GM18505 (cell line): ENCODE measurements around the gene RABEPK.
"Not testable (repeated sequence)": the region's sequence is repeated elsewhere in the genome, so short reads cannot be mapped to it uniquely, and the experiment has no call there.

Source experiments
- ATAC-seq: cut with Tn5 transposase; IDR thresholded peaks from one replicate; pipeline ENCODE4 v1.9.1; 2021; ENCODE audit not compliant: unreplicated experiment
- POLR2A ChIP-seq: IDR thresholded peaks from 4 replicates; pipeline ENCODE4 v1.6.1; 2011; ENCODE audit warnings: borderline replicate concordance; ENCODE audit not compliant: insufficient read depth, insufficient read length; ENCODE audit errors: extremely low read depth

The RABEPK gene

GRCh38 chr9:125227761-125228160 is 27.4 kb downstream of the RABEPK start:
- no peak for TF ChIP-seq POLR2A
- no peak for ATAC-seq

- no peak for ATAC-seq
- TF ChIP-seq POLR2A: no peak
Observed at GRCh38 chr9:125233678-125234077, 33.3 kb downstream of the RABEPK start.

GRCh38 chr9:125234099-125234498 is 33.8 kb downstream of the RABEPK start:
- not testable (repeated sequence) for ATAC-seq

GRCh38 chr9:125235804-125236519 is 35.6 kb downstream of the RABEPK start:
- TF ChIP-seq POLR2A: no peak

GRCh38 chr9:125236520-125237159 is 36.3 kb downstream of the RABEPK start:
- not testable (repeated sequence) for ATAC-seq

More at GRCh38 chr9:125235804-125236519, 35.6 kb downstream of the RABEPK start:
- ATAC-seq: no peak

GRCh38 chr9:125238127-125238914 is 38.0 kb downstream of the RABEPK start:
- no peak for ATAC-seq
- peak; percentile 18 for TF ChIP-seq POLR2A

GRCh38 chr9:125238915-125239446 is 38.6 kb downstream of the RABEPK start:
- TF ChIP-seq POLR2A: no peak
- ATAC-seq: no peak

GRCh38 chr9:125239631-125240597 is 39.6 kb downstream of the RABEPK start:
- no peak for ATAC-seq
- no peak for TF ChIP-seq POLR2A

- peak; percentile 9 for ATAC-seq
Observed at GRCh38 chr9:125240649-125240999, 40.3 kb downstream of the RABEPK start.

GRCh38 chr9:125241000-125241862 is 40.9 kb downstream of the RABEPK start, which contains the start of gene HSPA5:
Gene HSPA5 (minus strand): TSS chr9:125241343. CDS start chr9:125241126, 217 bp downstream.
- TF ChIP-seq POLR2A: peak; percentile 99
- ATAC-seq: peak; percentile 91

More at GRCh38 chr9:125240649-125240999, 40.3 kb downstream of the RABEPK start:
- TF ChIP-seq POLR2A: no peak

- peak; percentile 3 for ATAC-seq
- no peak for TF ChIP-seq POLR2A
Observed at GRCh38 chr9:125241863-125242739, 41.8 kb downstream of the RABEPK start.

GRCh38 chr9:125243792-125244260 is 43.5 kb downstream of the RABEPK start:
- no peak for ATAC-seq
- TF ChIP-seq POLR2A: no peak
